ENCODE data around the gene FGGY. TPM values are rescaled to one million over a fixed set of nuclear protein-coding genes. Genes with fewer than 3 reads are reported as not detected.

Gene FGGY
- total RNA-seq, 2 donors from 2014 or later, result 14.1 to 14.8 TPM

- Histone ChIP-seq H3K4me3 (ENCODE audit: low read length) (no peak overlapping the region), H3K9ac (ENCODE audit: extremely low read depth, low read length, poor library complexity, severe bottlenecking) (no peak overlapping the region), H3K9me3 (ENCODE audit: control insufficient read depth, low read length) (no peaks in the 10 kb centered on the region), H3K36me3 (ENCODE audit: control insufficient read depth, insufficient read depth, low read length) (no peaks in the 10 kb centered on the region), H3K27ac (ENCODE audit: low read depth, low read length) (no peak overlapping the region), H3K27me3 (ENCODE audit: control insufficient read depth, insufficient read depth, low read length, poor library complexity, severe bottlenecking) (peaks cover 3% of the 10 kb centered on the region), H3K4me1 (ENCODE audit: control insufficient read depth, insufficient read depth, low read length) (no peaks in the 10 kb centered on the region)
- WGBS, 2 experiments (ENCODE audit: insufficient coverage in 1 of 2, insufficient read length in 1 of 2), result 82 to 97% methylated on average over 5 to 7 of the region's 7 CpGs
- TF ChIP-seq, protein P1, sequence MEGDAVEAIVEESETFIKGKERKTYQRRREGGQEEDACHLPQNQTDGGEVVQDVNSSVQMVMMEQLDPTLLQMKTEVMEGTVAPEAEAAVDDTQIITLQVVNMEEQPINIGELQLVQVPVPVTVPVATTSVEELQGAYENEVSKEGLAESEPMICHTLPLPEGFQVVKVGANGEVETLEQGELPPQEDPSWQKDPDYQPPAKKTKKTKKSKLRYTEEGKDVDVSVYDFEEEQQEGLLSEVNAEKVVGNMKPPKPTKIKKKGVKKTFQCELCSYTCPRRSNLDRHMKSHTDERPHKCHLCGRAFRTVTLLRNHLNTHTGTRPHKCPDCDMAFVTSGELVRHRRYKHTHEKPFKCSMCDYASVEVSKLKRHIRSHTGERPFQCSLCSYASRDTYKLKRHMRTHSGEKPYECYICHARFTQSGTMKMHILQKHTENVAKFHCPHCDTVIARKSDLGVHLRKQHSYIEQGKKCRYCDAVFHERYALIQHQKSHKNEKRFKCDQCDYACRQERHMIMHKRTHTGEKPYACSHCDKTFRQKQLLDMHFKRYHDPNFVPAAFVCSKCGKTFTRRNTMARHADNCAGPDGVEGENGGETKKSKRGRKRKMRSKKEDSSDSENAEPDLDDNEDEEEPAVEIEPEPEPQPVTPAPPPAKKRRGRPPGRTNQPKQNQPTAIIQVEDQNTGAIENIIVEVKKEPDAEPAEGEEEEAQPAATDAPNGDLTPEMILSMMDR (conservative IDR thresholded peaks at IDR 0.05), result no peak
- no peak overlapping the region for H3K4me3 Mint-ChIP-seq
- DNase-seq, result no peak
- H3K4me1 Mint-ChIP-seq, result no peaks in the 10 kb centered on the region
- no peaks in the 10 kb centered on the region for H3K36me3 Mint-ChIP-seq (ENCODE audit: low read depth)
- H3K9me3 Mint-ChIP-seq, result no peaks in the 10 kb centered on the region
- no peaks in the 10 kb centered on the region for H3K27me3 Mint-ChIP-seq (ENCODE audit: insufficient read depth)
- no peak overlapping the region for H3K27ac Mint-ChIP-seq
These were observed 183.4 kb downstream of the FGGY start for GRCh38 chr1:59480188-59480888.

DNA sequence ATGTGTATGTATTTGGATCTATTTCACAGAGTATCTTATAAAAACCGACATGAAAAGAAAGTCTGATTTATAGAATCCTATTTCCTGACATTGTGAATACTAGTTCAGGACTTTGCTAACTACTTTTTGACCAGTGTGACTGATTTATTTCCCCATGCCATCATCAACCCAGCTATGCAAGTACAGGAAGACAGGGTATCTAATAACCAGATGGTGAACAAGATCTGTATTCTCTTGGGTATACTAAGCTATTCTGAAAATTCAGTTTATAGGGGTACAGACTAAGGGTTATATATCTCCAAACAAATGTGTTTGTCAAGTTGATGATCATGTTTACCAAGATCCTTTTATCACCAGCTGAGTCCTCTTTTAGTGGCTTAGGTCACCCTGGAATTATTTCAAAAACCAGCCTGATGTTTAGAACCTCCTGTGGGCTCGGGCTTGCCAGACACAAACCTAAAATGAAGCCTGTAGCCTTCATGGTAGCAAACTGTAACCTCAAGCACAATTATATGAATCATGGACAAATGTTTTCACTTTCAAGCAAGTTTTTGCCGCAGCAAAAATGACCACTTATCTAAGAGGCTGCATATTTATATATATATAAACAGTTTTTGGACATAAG, 185.1 kb downstream of the FGGY start:
- H3K27me3 ChIP-seq (ENCODE audit: control insufficient read depth, insufficient read depth, low read length, poor library complexity, severe bottlenecking), result peaks cover 3% of the 10 kb centered on the region
- H3K27ac Mint-ChIP-seq, result no peak overlapping the region
- no peaks in the 10 kb centered on the region for H3K9me3 ChIP-seq (ENCODE audit: control insufficient read depth, low read length)
- no peaks in the 10 kb centered on the region for H3K9me3 Mint-ChIP-seq
- TF ChIP-seq, protein P1 (conservative IDR thresholded peaks at IDR 0.05), result no peak
- no peak overlapping the region for H3K9ac ChIP-seq (ENCODE audit: extremely low read depth, low read length, poor library complexity, severe bottlenecking)
- H3K4me1 Mint-ChIP-seq, result peaks cover 9% of the 10 kb centered on the region
- H3K27me3 Mint-ChIP-seq (ENCODE audit: insufficient read depth), result no peaks in the 10 kb centered on the region
- no peak for DNase-seq
- 88% methylated on average over 3 of the region's 3 CpGs; no CpG with 5 or more reads in 1 of the 2 experiments for WGBS, 2 experiments (ENCODE audit: insufficient coverage in 1 of 2, insufficient read length in 1 of 2)
- no peaks in the 10 kb centered on the region for H3K4me1 ChIP-seq (ENCODE audit: control insufficient read depth, insufficient read depth, low read length)
- H3K4me3 Mint-ChIP-seq, result no peak overlapping the region
- no peak overlapping the region for H3K4me3 ChIP-seq (ENCODE audit: low read length)
- H3K27ac ChIP-seq (ENCODE audit: low read depth, low read length), result no peak overlapping the region
- no peaks in the 10 kb centered on the region for H3K36me3 Mint-ChIP-seq (ENCODE audit: low read depth)
- no peaks in the 10 kb centered on the region for H3K36me3 ChIP-seq (ENCODE audit: control insufficient read depth, insufficient read depth, low read length)

DNA sequence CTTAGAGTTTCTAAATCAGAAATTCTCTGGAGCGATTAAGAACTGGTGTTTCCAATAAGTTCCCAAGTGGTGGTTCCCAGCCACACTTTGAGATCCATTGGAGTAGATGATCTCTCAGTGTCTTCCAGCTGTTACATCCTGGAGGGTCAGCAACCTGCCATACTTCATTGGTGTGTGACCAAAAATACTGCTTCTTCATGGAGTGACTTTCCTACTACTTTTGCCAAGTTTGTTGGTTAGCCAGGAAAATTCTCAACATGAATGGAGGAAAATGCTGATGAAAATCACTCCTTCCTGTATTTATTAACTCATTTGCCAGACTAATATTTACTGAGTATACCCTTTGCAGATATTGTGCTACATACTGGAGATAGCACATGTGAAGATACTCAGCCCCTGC, 186.1 kb downstream of the FGGY start:
- Histone ChIP-seq H3K4me1 (ENCODE audit: control insufficient read depth, insufficient read depth, low read length) (no peaks in the 10 kb centered on the region), H3K27ac (ENCODE audit: low read depth, low read length) (no peak overlapping the region), H3K9ac (ENCODE audit: extremely low read depth, low read length, poor library complexity, severe bottlenecking) (no peak overlapping the region), H3K4me3 (ENCODE audit: low read length) (no peak overlapping the region), H3K27me3 (ENCODE audit: control insufficient read depth, insufficient read depth, low read length, poor library complexity, severe bottlenecking) (peaks cover 3% of the 10 kb centered on the region), H3K36me3 (ENCODE audit: control insufficient read depth, insufficient read depth, low read length) (no peaks in the 10 kb centered on the region), H3K9me3 (ENCODE audit: control insufficient read depth, low read length) (no peaks in the 10 kb centered on the region)
- Mint-ChIP-seq H3K9me3 (no peaks in the 10 kb centered on the region), H3K27me3 (ENCODE audit: insufficient read depth) (no peaks in the 10 kb centered on the region), H3K27ac (no peak overlapping the region), H3K36me3 (ENCODE audit: low read depth) (no peaks in the 10 kb centered on the region), H3K4me3 (no peak overlapping the region), H3K4me1 (peaks cover 14% of the 10 kb centered on the region)
- no peak for DNase-seq
- TF ChIP-seq, protein P1 (conservative IDR thresholded peaks at IDR 0.05), result no peak
- WGBS, 2 experiments (ENCODE audit: insufficient coverage in 1 of 2, insufficient read length in 1 of 2), result 98 to 100% methylated on average over 1 of the region's 1 CpG

Data from endodermal cell (in vitro differentiated cells).